Stimulated activated CD4-positive, alpha-beta T cell treated with anti-CD3 and anti-CD28 coated beads, Interleukin-4, amount 100 ng/mL, for 4 hours (primary cell): Measurements from ENCODE around the gene BEGAIN.

Experiments
- DNase-seq, 2 experiments: peaks; one replicate each; pipeline ENCODE4 v3.0.0-alpha.2; 2020

The BEGAIN gene

DNA sequence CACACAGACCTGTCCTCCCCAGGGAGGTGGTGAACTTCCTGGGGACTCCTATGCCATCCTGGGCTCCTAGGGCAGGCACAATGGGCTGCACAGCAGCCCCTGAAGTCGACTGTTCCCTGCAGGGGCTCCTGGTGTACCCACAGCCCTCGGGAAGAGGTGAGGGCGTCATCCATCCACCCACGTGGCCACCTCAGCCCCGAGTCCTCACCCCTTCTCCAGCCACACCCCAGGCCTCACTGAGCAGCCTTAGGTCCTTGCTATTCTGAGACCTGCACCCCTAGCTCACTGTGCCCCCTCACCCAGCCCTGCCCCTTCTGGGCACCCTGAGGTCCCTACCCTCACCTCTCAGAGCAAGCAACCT, 38.9 kb downstream of the BEGAIN start:
- DNase-seq = no peak

DNA sequence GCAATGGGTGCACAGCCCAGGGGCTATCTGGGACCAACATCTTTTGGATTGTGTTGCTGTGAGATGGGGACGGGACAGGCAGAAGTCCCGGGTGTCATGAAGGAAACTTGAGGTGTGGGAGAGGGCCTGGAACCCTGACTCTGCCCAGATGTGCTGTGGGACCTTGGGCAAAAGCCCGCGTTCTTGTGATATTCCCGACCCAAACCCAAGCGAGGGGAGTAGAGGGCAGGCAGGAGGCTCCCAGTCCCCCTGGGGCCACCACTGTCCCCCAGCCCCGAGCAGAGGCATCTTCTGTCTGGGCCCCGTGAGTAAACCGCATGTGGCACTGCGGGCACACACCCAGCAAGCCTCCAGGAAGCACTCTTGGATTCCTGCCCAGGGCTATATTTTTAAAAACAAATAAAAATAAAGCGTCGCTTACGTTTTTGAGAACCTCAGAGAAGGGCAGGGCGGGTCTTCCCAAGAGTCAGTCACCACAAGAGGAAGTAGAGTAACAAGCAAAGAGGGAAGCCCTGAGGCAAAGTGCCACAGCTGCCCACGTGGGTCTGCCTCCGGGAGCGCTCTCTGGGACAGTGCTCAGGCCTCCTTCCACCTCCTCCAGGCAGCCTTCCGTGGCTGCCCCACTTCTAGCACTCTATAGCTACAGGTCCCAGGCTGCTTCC, 39.5 kb downstream of the BEGAIN start:
- peak in 1 of 2 experiments; percentile 35 for DNase-seq

DNA sequence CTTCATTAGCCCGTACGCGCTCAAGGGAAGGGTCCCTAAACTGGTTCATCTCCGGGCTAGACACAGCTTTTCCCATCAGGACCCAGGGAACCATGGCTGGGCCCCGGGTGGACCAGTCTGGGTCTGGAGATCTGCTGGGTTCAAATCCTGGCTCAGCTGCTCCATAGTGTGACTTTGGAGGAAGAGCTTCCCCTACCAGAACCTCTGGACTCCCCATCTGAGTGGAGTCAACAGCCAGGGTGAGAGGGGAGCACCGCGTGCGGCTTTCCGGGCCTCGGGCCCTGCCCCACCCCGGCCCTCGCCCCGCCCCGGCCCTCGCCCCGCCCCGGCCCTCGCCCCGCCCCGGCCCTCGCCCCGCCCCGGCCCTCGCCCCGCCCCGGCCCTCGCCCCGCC, 41.2 kb downstream of the BEGAIN start:
- no peak for DNase-seq

GRCh38 chr14:100545359-100545758, 41.9 kb downstream of the BEGAIN start:
- no peak for DNase-seq

DNA sequence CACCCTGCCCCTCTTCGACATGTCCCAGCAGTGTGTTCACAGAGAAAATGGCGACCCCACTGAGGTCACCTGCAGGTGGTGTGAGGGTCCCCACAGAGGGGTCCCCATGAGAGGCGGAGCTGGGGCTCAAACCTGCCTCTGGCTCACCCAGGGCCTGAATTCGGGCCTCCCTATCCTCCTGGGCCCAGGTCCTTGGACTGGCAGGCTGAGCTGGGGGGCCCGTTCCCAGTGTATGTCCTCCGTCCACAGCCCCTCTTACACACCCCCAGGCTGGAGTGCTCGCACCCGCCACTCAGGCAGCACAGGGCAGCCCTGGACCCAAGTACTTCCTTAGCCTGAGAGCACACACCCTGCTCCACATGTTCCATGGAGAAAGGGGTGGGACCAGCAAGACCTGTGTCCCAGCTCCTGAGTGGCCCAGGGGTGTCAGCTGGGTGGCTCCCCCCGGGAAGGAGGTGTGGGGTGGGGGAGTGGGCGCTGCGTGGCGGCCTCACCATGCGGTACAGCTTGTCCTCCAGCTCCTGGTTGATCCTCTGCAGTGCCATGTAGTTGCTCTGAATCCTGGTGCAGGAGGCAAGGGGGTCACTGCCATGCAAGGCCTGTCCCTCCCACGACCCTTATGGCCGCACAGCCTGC, 42.6 kb downstream of the BEGAIN start:
- no peak for DNase-seq

- no peak for DNase-seq
These were observed 43.5 kb downstream of the BEGAIN start for GRCh38 chr14:100543471-100544455.

GRCh38 chr14:100542619-100543205, 44.5 kb downstream of the BEGAIN start:
- no peak for DNase-seq

DNA sequence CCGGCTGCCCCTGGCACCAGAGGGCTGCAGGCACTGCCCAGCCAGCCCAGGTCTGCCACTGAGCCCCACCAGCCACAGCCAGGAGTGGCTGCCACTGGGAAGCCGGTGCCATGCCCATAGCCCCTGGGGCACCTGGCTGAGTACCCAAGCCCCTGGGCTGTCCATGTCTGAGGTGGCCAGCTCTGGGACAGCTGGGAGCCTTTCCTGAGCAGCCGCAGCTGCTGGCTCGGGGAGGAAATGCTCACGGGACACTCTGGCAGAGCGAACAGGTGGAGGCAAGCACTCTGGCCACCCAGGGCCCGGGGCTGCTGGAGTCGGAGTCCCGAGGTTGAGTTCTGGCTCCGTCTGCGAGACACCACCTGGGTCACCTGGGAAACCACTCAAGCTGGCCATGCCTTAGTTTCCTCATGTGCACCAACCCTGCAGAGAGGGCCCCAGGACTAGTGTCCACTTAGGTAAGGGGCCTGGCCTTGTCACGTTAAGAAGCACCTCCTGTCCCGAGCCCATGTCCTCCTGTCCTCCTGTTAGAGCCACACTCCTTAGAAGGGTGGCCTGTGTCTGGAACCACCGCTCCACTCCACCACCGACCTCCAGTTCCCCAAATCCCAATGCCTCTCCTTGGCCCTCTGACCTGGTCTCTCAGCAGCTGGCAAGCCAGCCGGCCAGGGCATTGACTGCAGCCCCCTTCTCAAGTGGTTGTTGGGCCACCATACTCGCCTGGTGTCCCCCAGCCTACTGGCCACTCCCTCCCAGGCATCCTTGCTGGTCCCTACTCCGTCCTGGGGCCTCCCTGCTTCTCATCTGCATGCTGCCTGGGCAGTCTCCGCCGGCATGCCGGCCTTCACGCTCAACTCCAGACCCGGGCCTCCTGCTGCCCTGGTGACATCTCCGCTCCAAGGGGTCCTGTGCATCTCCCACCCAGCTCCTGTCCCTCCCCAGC, 45.3 kb downstream of the BEGAIN start:
- DNase-seq = no peak

DNA sequence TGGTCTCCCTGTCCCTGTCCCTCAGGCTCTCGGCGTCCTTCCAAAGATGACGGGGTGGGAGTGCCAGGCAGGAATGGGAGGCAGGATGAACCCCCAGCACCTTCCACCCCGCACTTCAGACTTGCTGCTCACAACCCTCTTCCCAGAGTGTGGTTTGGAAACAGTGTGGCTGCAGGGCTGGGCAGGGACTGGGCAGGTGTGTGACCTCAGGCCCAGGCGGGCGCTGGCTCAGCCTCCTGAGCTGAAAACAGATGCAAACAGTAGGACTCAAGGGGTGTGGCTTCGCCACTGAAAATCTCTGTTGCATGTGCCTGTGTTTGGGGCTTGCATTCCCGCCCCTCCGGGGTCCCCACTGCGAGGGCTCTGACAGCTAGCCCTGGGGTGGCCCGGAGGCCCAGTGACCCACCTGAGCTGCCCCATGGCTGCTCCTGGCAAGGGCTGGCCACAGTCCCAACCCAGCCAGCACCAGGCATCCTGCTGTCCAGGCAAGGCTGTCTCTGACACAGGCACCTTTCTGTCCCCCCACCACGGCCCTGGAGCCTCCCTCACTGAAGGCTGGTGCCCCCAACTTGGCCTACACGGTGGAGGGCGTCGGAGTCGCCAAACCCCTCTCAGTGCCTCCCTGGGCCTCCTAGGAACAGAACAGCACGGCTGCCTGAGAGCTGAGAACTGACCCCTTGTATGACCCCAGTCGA, 46.1 kb downstream of the BEGAIN start:
- no peak for DNase-seq

DNA sequence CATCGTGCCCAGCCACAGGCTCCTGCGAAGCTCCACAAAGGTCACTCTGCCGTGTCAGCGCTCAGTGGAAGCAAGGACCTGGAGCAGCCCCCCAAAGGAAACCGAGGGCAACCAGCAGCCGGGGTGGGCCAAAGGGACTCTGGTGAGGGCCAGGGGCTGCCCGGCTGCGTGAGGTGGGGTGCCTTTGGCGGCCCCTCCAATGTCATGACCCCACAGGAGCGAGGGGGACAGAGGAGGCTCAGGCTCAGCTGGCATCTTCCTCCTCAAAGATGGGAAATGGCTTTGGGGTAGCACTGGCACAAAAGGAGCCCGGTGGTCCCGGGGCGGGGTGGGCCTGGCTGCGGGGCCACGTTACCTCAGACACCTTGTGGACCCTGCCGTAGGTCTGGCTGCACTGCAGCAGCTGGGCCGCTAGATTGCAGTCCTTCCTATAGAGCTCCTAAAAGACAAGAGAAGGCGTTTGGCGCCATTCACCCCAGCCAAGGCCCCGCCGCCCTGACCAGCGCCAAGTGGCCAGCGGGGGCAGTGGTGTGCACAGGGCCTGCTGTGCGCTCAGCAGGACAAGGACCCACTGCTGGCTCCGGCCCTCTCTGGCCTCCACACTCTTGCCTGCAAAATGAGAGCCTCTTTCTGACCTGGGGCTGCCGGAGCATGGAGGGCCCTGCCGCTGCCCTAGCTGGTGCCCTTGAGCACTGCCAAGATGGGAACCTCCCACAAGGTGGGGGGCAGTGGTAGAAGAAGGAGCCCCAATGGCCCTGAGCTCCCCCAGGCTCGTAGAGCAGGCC, 46.9 kb downstream of the BEGAIN start:
- no peak for DNase-seq

GRCh38 chr14:100539766-100540140, 47.5 kb downstream of the BEGAIN start:
- DNase-seq = no peak

GRCh38 chr14:100539003-100539660, 48.1 kb downstream of the BEGAIN start:
- no peak for DNase-seq

DNA sequence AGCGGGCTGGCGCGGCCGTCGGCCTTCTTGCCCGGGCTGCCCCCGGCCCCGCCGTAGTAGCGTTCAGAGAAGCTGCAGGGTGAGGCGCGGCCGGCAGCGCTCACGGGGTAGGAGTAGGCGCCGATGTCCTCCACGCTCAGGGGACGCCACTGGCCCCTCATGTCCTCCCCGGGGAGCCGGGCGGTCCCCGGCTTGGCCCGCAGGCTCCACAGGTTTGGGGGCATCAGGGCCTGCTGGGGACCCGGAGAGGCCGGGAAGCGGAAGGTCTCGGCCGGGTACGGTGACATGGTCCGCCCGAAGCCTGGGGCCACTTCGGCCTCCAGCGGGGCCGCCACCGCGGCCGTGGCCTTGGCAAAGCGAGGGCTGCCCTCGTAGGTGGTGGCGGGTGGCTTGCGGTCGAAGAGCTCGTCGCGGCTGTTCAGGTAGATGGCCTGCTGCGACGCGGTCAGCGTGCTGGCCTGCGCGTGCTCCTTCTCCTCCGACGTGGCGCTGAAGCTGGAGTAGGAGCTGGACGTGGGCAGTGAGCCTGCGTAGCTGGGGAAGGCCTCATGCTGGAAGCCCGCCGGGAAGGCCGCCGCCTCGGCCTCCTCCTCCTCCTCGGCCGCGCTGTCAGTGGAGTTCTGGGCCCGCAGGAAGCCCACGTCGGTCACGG, 48.7 kb downstream of the BEGAIN start:
- no peak for DNase-seq

- no peak for DNase-seq
These were observed 49.5 kb downstream of the BEGAIN start for GRCh38 chr14:100537446-100538350.

DNA sequence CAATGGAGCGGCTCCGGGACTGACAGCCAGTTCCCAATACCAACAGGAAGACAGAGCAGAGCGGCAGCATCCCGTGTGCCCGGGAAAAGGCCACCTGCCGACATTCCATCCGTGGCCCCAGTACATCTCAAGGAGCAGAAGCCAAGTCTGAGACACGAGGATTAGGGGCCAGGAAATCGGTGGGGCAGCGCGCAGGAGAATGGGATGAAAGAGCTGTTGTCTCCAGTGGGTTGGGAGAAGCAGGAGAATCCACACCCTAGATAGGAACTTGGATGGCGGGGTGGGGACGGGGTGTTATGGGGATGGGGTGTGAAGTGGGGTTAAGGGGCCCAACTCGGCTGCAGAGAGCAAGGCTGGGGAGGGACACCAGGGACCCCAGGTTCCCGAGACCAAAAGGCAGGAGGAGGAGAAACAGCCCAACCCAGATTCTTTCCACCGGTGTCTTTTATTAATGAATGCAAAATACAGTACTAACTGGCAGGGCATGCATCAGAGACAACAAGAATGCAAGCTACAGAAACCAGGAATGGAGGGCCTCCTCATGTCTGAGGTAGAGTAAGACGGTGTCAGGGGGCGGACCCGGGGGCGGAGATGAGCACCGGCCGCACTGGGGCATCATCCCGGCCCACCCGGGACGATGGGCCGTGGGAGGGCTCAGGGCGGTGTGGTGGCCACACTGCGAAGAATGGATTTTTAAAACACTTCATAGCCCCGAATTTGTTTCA, 50.3 kb downstream of the BEGAIN start:
- no peak for DNase-seq

DNA sequence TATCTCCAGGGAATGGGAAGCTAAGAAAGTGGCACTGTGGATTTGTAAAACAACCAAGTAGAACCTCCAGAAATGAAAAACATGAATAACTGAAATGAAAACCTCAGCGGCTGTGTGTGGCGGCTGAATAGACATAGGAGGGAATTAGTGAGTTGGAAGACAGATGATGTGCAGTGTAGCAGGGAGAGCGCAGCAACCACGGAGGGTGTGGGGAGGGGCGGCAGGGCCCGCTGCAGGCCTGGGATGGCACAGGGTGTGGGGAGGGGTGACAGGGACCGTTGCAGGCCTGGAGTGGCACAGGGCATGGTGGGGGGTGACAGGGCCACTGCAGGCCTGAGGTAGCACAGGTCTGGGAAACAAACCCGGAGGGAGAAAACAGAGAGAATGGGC, 51.1 kb downstream of the BEGAIN start:
- no peak for DNase-seq

GRCh38 chr14:100535287-100536120, 51.7 kb downstream of the BEGAIN start:
- DNase-seq = no peak
